A673 (cell line): ENCODE data around the gene ANKRD40CL. TPM values are rescaled to one million over a fixed set of nuclear protein-coding genes. Genes with fewer than 3 reads are reported as not detected.

Source experiments
- BruUV-seq: library from RNA; stranded (reverse); fragments of 400-500 nt; replicated peaks from 2 replicates; lab custom pipeline; 2021; lab: Mats Ljungman, UMichigan
- CTCF ChIA-PET: fragments of 300-600 bp; sonication (Branson Sonifier 250); formaldehyde crosslinking; loops from one replicate; lab custom pipeline; 2022; ENCODE audit warnings: antibody characterized with exemption; lab: Charles Lee
- POLR2A ChIA-PET: fragments of 300-600 bp; sonication (Branson Sonifier 250); formaldehyde crosslinking; loops from one replicate; lab custom pipeline; 2022; ENCODE audit warnings: antibody characterized with exemption; ENCODE audit not compliant: low non-redundant PET; lab: Charles Lee
- DNase-seq: peaks from one replicate; pipeline ENCODE4 v3.0.0-alpha.2; 2015; ENCODE audit warnings: low spot score
- H3K27ac ChIP-seq: fragments of 200-600 bp; sonication (generic); 2 replicates; pipeline ENCODE4 v1.5.1; 2016; ENCODE audit warnings: mixed run types, low read depth, mild to moderate bottlenecking, mixed read lengths, antibody characterized with exemption, low read length; ENCODE audit not compliant: poor library complexity, severe bottlenecking
- H3K27me3 ChIP-seq: fragments of 200-600 bp; sonication (generic); replicated peaks from 2 replicates; pipeline ENCODE4 v1.6.1; 2017; ENCODE audit warnings: mixed run types, low read depth, mild to moderate bottlenecking, mixed read lengths, antibody characterized with exemption, low read length; ENCODE audit not compliant: insufficient read depth, poor library complexity
- H3K36me3 ChIP-seq: fragments of 200-600 bp; sonication (generic); 2 replicates; pipeline ENCODE4 v1.6.1; 2016; ENCODE audit warnings: mixed run types, mild to moderate bottlenecking, mixed read lengths, antibody characterized with exemption, low read length; ENCODE audit not compliant: insufficient read depth, poor library complexity, severe bottlenecking
- H3K4me1 ChIP-seq: fragments of 200-600 bp; sonication (generic); 2 replicates; pipeline ENCODE4 v1.6.1; 2017; ENCODE audit warnings: mixed run types, mild to moderate bottlenecking, mixed read lengths, antibody characterized with exemption, low read length; ENCODE audit not compliant: insufficient read depth, poor library complexity, severe bottlenecking
- H3K4me3 ChIP-seq: fragments of 200-600 bp; sonication (generic); 2 replicates; pipeline ENCODE4 v1.5.1; 2016; ENCODE audit warnings: low read depth, mixed run types, mild to moderate bottlenecking, mixed read lengths, low read length; ENCODE audit not compliant: poor library complexity, severe bottlenecking
- H3K9me3 ChIP-seq: fragments of 200-600 bp; sonication (generic); 2 replicates; pipeline ENCODE4 v1.6.1; 2016; ENCODE audit warnings: mixed run types, low read depth, mild to moderate bottlenecking, mixed read lengths, antibody characterized with exemption, low read length; ENCODE audit not compliant: poor library complexity, severe bottlenecking
- CTCF ChIP-seq: fragments of 300-800, 200-600 bp; sonication (generic); conservative IDR thresholded peaks from 2 replicates; pipeline ENCODE4 v1.5.1; 2017; ENCODE audit warnings: low read depth, mild to moderate bottlenecking, antibody characterized with exemption, low read length, moderate library complexity, mixed read lengths
- EZH2 ChIP-seq: fragments of 200-600 bp; sonication (generic); IDR thresholded peaks from 2 replicates; pipeline ENCODE4 v1.6.1; 2017; ENCODE audit warnings: borderline replicate concordance, low read depth, mild to moderate bottlenecking, mixed read lengths, antibody characterized with exemption, low read length; ENCODE audit not compliant: poor library complexity, severe bottlenecking
- intact Hi-C: fragments of 100-400 bp; cut with micrococcal nuclease; formaldehyde crosslinking; loops from one replicate; pipeline ENCODE4 v1.10.0; 2022; ENCODE audit not compliant: unreplicated experiment
- total RNA-seq: library from RNA; stranded (reverse); gene quantifications from 2 replicates; pipeline ENCODE4 v1.2.3, GENCODE V29; 2021

ANKRD40CL gene
- total RNA-seq, 1 experiment from 2014 or later = not detected

GRCh38 chr17:50787106-50787505 lies 19.8 kb upstream of the ANKRD40CL start:
- H3K9me3 ChIP-seq = no peaks in the 10 kb centered on the region
- H3K27ac ChIP-seq = no peak overlapping the region
- POLR2A ChIA-PET = no interaction called here
- intact Hi-C loops = loop anchor here (10.0 kb wide), 2 partner anchors 242 to 368 kb away; partner anchors contain the start of genes NME1 and SPATA20
- TF ChIP-seq CTCF = no peak
- no peak for TF ChIP-seq EZH2
- H3K4me1 ChIP-seq = no peaks in the 10 kb centered on the region
- DNase-seq = no peak
- CTCF ChIA-PET = no interaction called here
- no peaks in the 10 kb centered on the region for H3K36me3 ChIP-seq
- H3K27me3 ChIP-seq = no peaks in the 10 kb centered on the region
- BruUV-seq = no TSS peak
- H3K4me3 ChIP-seq = no peak overlapping the region

- BruUV-seq = no TSS peak
- intact Hi-C loops = loop anchor here (10.0 kb wide), 2 partner anchors 241 to 369 kb away; partner anchors contain the start of genes NME1 and SPATA20
- H3K4me1 ChIP-seq = no peaks in the 10 kb centered on the region
- H3K4me3 ChIP-seq = no peak overlapping the region
- H3K9me3 ChIP-seq = no peaks in the 10 kb centered on the region
- DNase-seq = no peak
- CTCF ChIA-PET = no interaction called here
- POLR2A ChIA-PET = no interaction called here
- no peaks in the 10 kb centered on the region for H3K27me3 ChIP-seq
- no peak for TF ChIP-seq CTCF
- no peak for TF ChIP-seq EZH2
- H3K27ac ChIP-seq = no peak overlapping the region
- no peaks in the 10 kb centered on the region for H3K36me3 ChIP-seq
These were observed 18.7 kb upstream of the ANKRD40CL start for GRCh38 chr17:50785946-50786570.

DNA sequence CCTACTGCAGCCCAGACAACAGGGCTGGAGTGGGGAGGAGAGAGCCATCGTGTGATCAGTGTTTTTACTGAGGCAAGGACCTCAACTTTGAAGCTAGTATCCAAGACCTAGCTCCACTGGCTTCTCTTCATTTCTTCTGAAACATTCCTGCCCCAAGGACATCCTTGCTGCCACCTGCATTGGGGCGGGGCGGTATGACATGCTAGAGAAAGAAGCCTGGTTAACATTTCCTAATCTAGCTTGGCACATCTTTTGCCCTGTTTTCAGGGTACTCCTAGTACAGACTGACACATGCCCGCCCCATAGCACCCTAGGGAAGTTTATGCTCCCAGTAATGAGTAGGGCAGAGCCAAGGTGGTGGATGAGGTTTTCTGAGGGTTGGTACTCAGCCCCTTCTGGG lies 17.8 kb upstream of the ANKRD40CL start:
- H3K36me3 ChIP-seq = no peaks in the 10 kb centered on the region
- no peaks in the 10 kb centered on the region for H3K4me1 ChIP-seq
- H3K9me3 ChIP-seq = no peaks in the 10 kb centered on the region
- H3K27ac ChIP-seq = no peak overlapping the region
- ChIA-PET CTCF (interaction anchor here (3.4 kb wide), 1 partner anchor 57 kb away, joined by 22 read pairs; no protein-coding TSS in a partner anchor), POLR2A (no interaction called here)
- no peak overlapping the region for H3K4me3 ChIP-seq
- no peak for DNase-seq
- intact Hi-C loops = loop anchor here (10.0 kb wide), 2 partner anchors 240 to 370 kb away; partner anchors contain the start of genes NME1 and SPATA20
- BruUV-seq = no TSS peak
- no peaks in the 10 kb centered on the region for H3K27me3 ChIP-seq
- no peak for TF ChIP-seq CTCF
- TF ChIP-seq EZH2 = no peak
